Activated CD4-positive, alpha-beta T cell treated with anti-CD3 and anti-CD28 coated beads, Interleukin-2, amount 10 ng/mL, durations not matched to agents 7 days and 5 days (primary cell): ENCODE results near the gene ARHGEF26. TPM values are rescaled to one million over a fixed set of nuclear protein-coding genes. Genes with fewer than 3 reads are reported as not detected.

Experiments used
- CTCF ChIA-PET: fragments of 350-600 bp; sonication (Branson Sonifier 250); formaldehyde crosslinking; loops from one replicate; lab custom pipeline; 2021; ENCODE audit warnings: antibody characterized with exemption; lab: Charles Lee
- POLR2A ChIA-PET: fragments of 350-600 bp; sonication (Branson Sonifier 250); formaldehyde crosslinking; loops from one replicate; lab custom pipeline; 2021; ENCODE audit warnings: antibody characterized with exemption; lab: Charles Lee
- DNase-seq: peaks from one replicate; pipeline ENCODE4 v3.0.0-alpha.2; 2020
- H3K27ac Mint-ChIP-seq: one replicate; pipeline ENCODE4 v1.8.0; 2021; ENCODE audit warnings: mild to moderate bottlenecking, moderate library complexity, mixed read lengths
- H3K27me3 Mint-ChIP-seq: one replicate; pipeline ENCODE4 v1.8.0; 2021; ENCODE audit warnings: mixed read lengths
- H3K36me3 Mint-ChIP-seq: one replicate; pipeline ENCODE4 v1.8.0; 2021; ENCODE audit warnings: low read depth, mixed read lengths
- H3K4me1 Mint-ChIP-seq: one replicate; pipeline ENCODE4 v1.8.0; 2021; ENCODE audit warnings: mixed read lengths
- H3K4me3 Mint-ChIP-seq: one replicate; pipeline ENCODE4 v1.8.0; 2021; ENCODE audit warnings: mild to moderate bottlenecking, moderate library complexity, mixed read lengths
- H3K9me3 Mint-ChIP-seq: one replicate; pipeline ENCODE4 v1.8.0; 2021; ENCODE audit warnings: mixed read lengths
- total RNA-seq, 2 experiments: library from RNA; stranded (reverse); gene quantifications; one replicate each; pipeline ENCODE4 v1.2.3, GENCODE V29; 2021

Gene ARHGEF26
- total RNA-seq, 2 experiments from 2014 or later, result 0.02 to 0.06 TPM

DNA sequence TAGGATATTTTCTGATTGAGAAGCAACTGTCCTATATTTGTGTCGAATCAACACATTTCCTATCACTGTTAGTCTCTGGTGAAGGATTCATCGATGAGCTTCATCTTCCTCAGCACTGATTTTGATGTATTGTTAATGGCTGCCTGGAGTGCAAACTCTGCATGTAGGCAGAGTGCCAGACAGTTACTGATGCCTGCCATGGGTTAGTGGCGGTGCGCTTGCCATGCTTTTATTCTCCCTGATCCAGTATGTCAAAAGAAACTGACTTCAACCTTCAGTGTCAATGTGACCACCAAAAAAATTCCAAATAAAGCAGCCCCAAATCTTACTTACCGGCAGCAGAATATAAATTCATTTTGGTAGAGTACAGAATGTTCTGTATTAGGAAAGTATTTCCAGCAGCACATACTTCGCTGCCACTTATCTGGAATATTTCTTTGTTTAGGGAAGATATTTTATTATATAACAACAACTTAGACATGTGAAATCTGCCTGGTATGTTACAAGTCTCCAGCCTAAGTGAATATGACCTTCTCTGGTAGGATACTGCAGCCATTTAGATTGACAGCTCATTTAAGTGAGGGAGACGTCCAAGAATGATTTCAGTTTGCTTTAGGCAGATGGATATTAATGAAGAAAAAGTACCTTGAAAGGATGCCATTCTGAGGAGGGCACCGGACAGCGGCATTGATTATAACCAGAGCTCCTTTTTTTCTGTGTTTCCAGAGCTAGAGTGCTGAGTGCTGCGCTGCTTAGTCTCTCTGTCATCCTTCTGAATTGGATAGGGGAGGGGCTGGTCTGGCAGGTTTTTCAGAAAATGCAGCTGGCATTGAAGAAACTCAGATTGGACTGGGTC lies 59.9 kb downstream of the ARHGEF26 start:
- POLR2A ChIA-PET, result no interaction called here
- DNase-seq, result no peak
- Mint-ChIP-seq H3K27ac (no peak overlapping the region), H3K27me3 (no peaks in the 10 kb centered on the region), H3K4me3 (no peak overlapping the region), H3K36me3 (no peaks in the 10 kb centered on the region), H3K4me1 (no peaks in the 10 kb centered on the region), H3K9me3 (no peaks in the 10 kb centered on the region)
- CTCF ChIA-PET, result no interaction called here

- CTCF ChIA-PET, result no interaction called here
- H3K4me3 Mint-ChIP-seq, result no peak overlapping the region
- H3K27me3 Mint-ChIP-seq, result no peaks in the 10 kb centered on the region
- H3K9me3 Mint-ChIP-seq, result no peaks in the 10 kb centered on the region
- POLR2A ChIA-PET, result no interaction called here
- no peak for DNase-seq
- no peaks in the 10 kb centered on the region for H3K36me3 Mint-ChIP-seq
- H3K27ac Mint-ChIP-seq, result no peak overlapping the region
- no peaks in the 10 kb centered on the region for H3K4me1 Mint-ChIP-seq
These were observed 61.2 kb downstream of the ARHGEF26 start for GRCh38 chr3:154182322-154182922.

DNA sequence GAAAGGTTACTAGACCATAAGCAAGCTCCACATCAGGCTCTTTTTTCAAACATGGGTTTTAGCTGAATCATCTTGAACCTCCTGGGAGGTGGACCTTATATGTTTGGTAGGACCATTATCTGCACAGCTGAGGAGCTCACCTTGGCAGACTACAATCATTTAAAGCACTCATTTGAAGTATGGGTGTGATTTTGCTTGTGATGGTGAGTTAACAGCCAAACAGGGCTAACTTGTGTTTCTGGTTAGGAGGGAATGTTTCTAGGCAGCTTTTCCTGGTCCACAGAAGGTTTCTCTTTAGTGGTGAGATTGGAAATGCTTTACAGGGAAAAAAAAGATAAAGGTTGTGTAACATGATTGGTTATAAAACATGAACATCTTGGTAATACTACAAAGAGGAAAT lies 61.8 kb downstream of the ARHGEF26 start:
- Mint-ChIP-seq H3K4me3 (no peak overlapping the region), H3K9me3 (no peaks in the 10 kb centered on the region), H3K27me3 (no peaks in the 10 kb centered on the region), H3K4me1 (no peaks in the 10 kb centered on the region), H3K27ac (no peak overlapping the region), H3K36me3 (no peaks in the 10 kb centered on the region)
- no peak for DNase-seq
- POLR2A ChIA-PET, result no interaction called here
- CTCF ChIA-PET, result no interaction called here

- no peak overlapping the region for H3K4me3 Mint-ChIP-seq
These were observed 63.4 kb downstream of the ARHGEF26 start for GRCh38 chr3:154184582-154184981.

GRCh38 chr3:154188437-154188836 lies 67.2 kb downstream of the ARHGEF26 start:
- ChIA-PET POLR2A (no interaction called here), CTCF (interaction anchor here (0.6 kb wide), 1 partner anchor 16 kb away, joined by 3 read pairs; no protein-coding TSS in a partner anchor)
- H3K4me3 Mint-ChIP-seq, result no peak overlapping the region
- H3K4me1 Mint-ChIP-seq, result peaks cover 3% of the 10 kb centered on the region
- H3K27ac Mint-ChIP-seq, result no peak overlapping the region
- no peak for DNase-seq
- no peaks in the 10 kb centered on the region for H3K9me3 Mint-ChIP-seq
- no peaks in the 10 kb centered on the region for H3K36me3 Mint-ChIP-seq
- H3K27me3 Mint-ChIP-seq, result peaks cover 4% of the 10 kb centered on the region

More at GRCh38 chr3:154184582-154184981, 63.4 kb downstream of the ARHGEF26 start:
- CTCF ChIA-PET, result no interaction called here
- no peaks in the 10 kb centered on the region for H3K27me3 Mint-ChIP-seq
- H3K36me3 Mint-ChIP-seq, result no peaks in the 10 kb centered on the region
- no peak for DNase-seq
- POLR2A ChIA-PET, result no interaction called here
- H3K27ac Mint-ChIP-seq, result no peak overlapping the region
- peaks cover 3% of the 10 kb centered on the region for H3K4me1 Mint-ChIP-seq
- H3K9me3 Mint-ChIP-seq, result no peaks in the 10 kb centered on the region

DNA sequence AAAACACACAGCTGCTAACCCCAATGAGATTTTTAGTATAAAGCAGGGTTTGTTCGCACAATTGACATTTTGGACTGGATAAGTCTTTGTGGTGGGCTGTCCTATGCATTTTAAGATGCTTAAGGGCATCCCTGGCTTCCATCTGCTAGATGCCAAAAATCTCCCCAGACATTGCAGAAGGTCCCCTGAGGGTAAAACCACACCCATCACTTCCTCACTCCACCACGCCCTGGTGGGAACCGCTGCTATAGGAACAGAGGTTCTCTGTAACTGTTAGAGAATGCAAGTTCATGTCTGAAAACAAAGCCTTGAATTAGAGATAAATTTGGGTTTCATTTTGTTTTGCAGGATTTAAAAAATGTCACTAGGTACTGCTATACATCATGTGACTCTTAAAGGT lies 67.7 kb downstream of the ARHGEF26 start:
- no peaks in the 10 kb centered on the region for H3K9me3 Mint-ChIP-seq
- POLR2A ChIA-PET, result no interaction called here
- no peak for DNase-seq

GRCh38 chr3:154191520-154191919 lies 70.3 kb downstream of the ARHGEF26 start:
- H3K27ac Mint-ChIP-seq, result no peak overlapping the region
- H3K36me3 Mint-ChIP-seq, result no peaks in the 10 kb centered on the region
- no peak for DNase-seq
- H3K4me3 Mint-ChIP-seq, result no peak overlapping the region
- CTCF ChIA-PET, result no interaction called here
- POLR2A ChIA-PET, result no interaction called here
- H3K4me1 Mint-ChIP-seq, result peaks cover 3% of the 10 kb centered on the region
- peaks cover 4% of the 10 kb centered on the region for H3K27me3 Mint-ChIP-seq
- no peaks in the 10 kb centered on the region for H3K9me3 Mint-ChIP-seq

More for the DNA sequence above, 67.7 kb downstream of the ARHGEF26 start:
- H3K36me3 Mint-ChIP-seq, result no peaks in the 10 kb centered on the region
- peaks cover 3% of the 10 kb centered on the region for H3K4me1 Mint-ChIP-seq
- H3K27me3 Mint-ChIP-seq, result peaks cover 4% of the 10 kb centered on the region
- no peak overlapping the region for H3K27ac Mint-ChIP-seq
- CTCF ChIA-PET, result interaction anchor here (0.6 kb wide), 1 partner anchor 16 kb away, joined by 3 read pairs; no protein-coding TSS in a partner anchor
- H3K4me3 Mint-ChIP-seq, result no peak overlapping the region

GRCh38 chr3:154192225-154192624 lies 71.0 kb downstream of the ARHGEF26 start:
- Mint-ChIP-seq H3K36me3 (no peaks in the 10 kb centered on the region), H3K4me1 (peaks cover 3% of the 10 kb centered on the region), H3K27me3 (peaks cover 4% of the 10 kb centered on the region), H3K9me3 (no peaks in the 10 kb centered on the region), H3K4me3 (no peak overlapping the region), H3K27ac (no peak overlapping the region)
- POLR2A ChIA-PET, result no interaction called here
- no peak for DNase-seq
- CTCF ChIA-PET, result interaction anchor here (0.6 kb wide), 1 partner anchor 37 kb away, joined by 3 read pairs; no protein-coding TSS in a partner anchor

GRCh38 chr3:154193000-154193615 lies 71.9 kb downstream of the ARHGEF26 start:
- Mint-ChIP-seq H3K9me3 (no peaks in the 10 kb centered on the region), H3K4me3 (no peak overlapping the region), H3K4me1 (peaks cover 3% of the 10 kb centered on the region), H3K36me3 (no peaks in the 10 kb centered on the region), H3K27me3 (peaks cover 4% of the 10 kb centered on the region), H3K27ac (no peak overlapping the region)
- ChIA-PET CTCF (no interaction called here), POLR2A (no interaction called here)
- no peak for DNase-seq

GRCh38 chr3:154194877-154195276 lies 73.7 kb downstream of the ARHGEF26 start:
- DNase-seq, result no peak
- H3K27ac Mint-ChIP-seq, result no peak overlapping the region
- H3K36me3 Mint-ChIP-seq, result no peaks in the 10 kb centered on the region
- peaks cover 4% of the 10 kb centered on the region for H3K27me3 Mint-ChIP-seq
- no peaks in the 10 kb centered on the region for H3K4me1 Mint-ChIP-seq
- ChIA-PET POLR2A (no interaction called here), CTCF (no interaction called here)
- no peak overlapping the region for H3K4me3 Mint-ChIP-seq
- no peaks in the 10 kb centered on the region for H3K9me3 Mint-ChIP-seq

DNA sequence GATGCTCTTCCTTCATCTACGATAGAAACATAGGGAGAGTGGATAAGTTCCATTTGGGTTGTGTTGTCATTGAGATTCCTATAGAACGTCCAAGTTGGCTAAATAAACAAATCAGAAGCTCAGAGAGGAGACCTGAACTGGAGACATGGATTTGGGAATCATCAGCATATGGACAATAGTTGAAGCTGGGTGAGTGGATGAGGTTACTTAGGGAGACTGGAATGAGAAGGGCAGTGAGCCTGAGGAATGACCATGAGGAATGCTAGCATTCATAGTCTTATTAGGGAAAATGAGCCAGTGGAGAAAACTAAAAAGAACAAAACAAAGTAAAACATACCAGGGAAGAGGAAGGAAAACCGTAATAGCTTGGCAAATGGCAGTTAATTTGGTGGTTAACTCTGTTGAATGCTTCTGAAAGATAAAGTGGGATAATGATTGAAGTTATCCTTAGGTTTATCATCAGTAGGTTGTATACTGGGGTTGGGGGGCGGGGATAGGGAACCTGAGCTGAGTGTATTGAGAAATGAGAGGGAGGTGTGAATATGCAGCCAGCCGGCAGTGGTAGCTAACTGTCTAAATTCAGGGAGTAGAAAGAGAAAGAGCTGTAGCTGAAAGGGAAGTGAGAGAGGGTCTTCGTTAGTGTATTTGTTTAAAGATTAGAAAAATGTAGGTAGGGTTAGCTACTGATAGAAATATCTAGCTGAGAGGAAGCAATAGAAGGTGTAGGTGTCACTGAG lies 74.6 kb downstream of the ARHGEF26 start:
- ChIA-PET CTCF (no interaction called here), POLR2A (no interaction called here)
- no peaks in the 10 kb centered on the region for H3K9me3 Mint-ChIP-seq

DNA sequence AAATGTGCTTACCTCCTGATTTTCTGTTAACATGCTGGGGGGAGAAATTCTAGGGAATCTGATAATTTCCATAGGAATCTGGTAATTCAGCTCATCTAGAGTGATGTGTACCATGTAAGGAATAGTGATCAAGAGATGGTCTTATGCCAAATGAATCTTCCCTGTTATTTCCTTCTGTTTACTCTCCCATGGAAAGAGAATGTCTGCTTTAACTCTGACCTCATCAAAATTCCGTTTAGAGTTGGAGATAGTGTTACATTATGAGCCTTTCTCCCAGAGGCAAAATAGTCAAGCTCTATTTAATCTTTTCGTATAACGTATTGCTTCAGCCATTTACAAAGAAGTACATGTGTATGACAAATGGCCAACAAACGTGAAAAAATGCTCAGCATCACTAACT lies 76.6 kb downstream of the ARHGEF26 start:
- ChIA-PET CTCF (no interaction called here), POLR2A (no interaction called here)
- Mint-ChIP-seq H3K4me3 (no peak overlapping the region), H3K9me3 (no peaks in the 10 kb centered on the region), H3K27ac (no peak overlapping the region), H3K4me1 (no peaks in the 10 kb centered on the region), H3K27me3 (no peaks in the 10 kb centered on the region), H3K36me3 (no peaks in the 10 kb centered on the region)
- DNase-seq, result no peak

More for the DNA sequence above, 74.6 kb downstream of the ARHGEF26 start:
- Mint-ChIP-seq H3K4me1 (no peaks in the 10 kb centered on the region), H3K27ac (no peak overlapping the region), H3K36me3 (no peaks in the 10 kb centered on the region), H3K4me3 (no peak overlapping the region), H3K27me3 (peaks cover 4% of the 10 kb centered on the region)
- DNase-seq, result no peak
